NOMO-1 treated with DMSO at 0.1 percent for 48 hours (cell line): Measurements from ENCODE around the gene SLC25A26.

Source experiments
- DNase-seq: peaks from one replicate; lab custom pipeline; 2025; ENCODE audit not compliant: unreplicated experiment; lab: John Stamatoyannopoulos, UW

SLC25A26 gene

DNA sequence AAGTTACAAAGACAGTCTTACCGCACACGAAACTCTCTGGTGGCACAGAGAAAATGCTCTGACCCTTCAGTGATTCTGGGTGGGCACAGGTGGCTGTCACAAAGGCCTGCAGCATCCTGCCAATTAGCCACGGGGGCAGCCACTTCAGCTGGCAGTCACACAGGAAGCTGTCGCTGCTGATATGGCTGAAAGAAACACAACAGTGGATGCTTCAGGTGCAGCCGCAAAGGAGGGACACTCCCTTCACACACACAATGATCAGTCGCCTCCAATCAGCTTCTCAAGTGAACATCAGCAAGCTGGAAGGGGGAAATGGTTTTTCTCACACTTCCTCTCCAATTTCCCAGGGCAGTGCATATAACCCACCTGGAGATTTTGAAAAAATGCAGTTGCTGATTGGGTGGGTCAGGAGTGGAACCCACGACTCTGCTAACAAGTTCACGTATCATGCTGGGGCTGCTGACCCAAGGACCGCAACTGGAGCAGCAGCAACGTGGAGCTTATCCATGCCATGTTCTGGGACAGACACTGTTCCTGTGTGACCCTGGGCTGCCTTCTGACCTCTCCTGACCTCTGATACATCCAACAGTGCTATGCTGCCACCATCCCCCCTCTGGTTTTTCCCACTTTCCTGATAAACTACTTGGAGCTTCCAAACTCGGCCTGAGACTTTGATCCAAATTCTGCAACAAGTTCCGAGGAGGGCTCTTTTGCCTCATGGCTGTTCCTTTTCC, 173.4 kb downstream of the SLC25A26 start:
- no peak for DNase-seq

- no peak for DNase-seq
Observed at GRCh38 chr3:66394753-66395249, 174.0 kb downstream of the SLC25A26 start.

- DNase-seq, result no peak
Observed at GRCh38 chr3:66395635-66396034, 174.8 kb downstream of the SLC25A26 start.

GRCh38 chr3:66396161-66396760, 175.5 kb downstream of the SLC25A26 start:
- DNase-seq, result no peak

DNA sequence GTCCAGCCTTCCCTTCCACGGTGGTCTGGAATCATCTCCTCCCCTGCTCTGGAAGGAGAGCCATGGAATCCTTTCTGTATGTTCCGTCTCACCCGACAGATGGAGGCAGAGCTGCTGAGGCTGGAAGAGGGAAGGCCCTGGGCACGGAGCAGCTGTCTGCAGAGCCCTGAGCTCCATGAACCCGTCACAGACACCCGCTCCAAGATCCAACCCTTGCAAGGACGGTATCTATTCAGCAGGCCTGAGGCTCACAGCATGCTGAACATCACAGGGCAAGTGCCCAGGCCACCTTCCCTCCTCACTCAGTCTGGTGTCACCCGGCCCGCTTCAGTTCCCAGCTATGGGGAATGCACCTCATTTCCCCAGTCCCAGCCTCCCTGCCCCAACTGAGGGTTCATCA, 176.1 kb downstream of the SLC25A26 start:
- no peak for DNase-seq

- peak; percentile 70 for DNase-seq
Observed at GRCh38 chr3:66397745-66398144, 176.9 kb downstream of the SLC25A26 start.

DNA sequence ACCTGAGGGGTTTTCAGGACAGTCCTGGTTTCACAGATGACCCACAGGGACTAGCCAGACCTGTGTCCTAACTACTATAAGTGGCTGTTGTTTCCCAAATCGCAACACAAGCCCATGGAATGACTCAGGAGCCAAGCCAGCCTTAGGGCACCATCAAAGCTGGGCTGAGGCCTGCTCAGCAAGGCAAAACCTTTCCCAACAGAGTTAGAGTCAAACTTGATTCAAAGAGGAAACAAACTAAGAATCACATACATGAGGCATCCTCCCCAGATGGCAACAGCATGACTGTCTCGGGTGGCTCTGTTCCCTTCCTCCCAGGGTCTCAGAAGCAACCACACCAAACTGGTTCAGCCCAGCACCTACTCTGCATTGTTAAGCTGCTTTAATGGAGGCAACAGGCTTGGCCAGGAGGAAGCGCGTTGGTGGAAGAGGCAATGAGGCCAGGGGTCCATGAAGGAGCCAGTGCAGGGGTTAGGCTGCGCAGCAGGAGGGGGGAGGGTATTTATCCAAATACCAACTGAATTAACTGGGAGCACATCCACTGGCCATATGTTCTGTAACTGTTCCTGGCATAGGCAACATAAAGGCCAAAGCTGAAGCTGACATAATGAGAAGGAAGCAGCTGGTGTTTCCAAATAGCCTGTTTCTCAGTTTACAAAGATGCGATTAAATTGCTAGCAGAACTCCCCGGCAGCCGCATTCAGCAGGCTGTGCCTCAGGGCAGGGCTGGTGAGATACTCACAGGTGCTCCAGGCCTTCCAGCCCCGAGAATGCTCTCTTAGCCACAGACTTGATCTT, 177.6 kb downstream of the SLC25A26 start:
- no peak for DNase-seq

DNA sequence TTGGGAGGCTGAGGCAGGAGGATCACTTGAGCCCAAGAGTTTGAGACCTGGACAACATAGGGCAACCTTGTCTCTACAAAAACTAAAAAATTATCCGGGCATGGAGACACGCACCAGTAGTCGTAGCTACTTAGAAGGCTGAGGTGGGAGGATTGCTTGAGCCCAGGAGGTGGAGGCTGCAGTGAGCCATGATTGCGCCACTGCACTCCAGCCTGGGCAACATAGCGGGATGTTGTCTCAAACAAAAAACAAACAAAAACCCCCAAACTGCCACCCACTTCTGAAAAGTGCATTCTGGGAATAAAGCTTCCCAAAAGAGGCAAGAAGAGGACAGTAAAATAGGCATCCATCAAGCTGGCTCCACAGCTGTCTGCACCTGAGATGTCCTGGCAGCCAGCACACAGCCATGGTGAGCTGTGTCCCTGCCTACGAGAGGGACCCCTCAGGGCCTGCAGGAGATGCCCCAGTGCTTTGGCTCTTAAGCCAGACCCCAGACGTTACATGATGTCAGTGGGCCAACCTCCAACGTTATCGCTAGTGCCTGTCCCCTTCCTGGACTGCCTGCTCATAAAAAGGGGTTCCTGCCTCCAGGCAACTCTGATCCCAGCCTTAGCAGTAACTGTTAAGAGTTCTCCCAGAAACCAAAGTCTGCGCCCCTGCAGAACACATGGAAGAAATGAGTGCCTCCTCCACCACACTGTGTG, 178.9 kb downstream of the SLC25A26 start:
- no peak for DNase-seq

GRCh38 chr3:66400411-66401156, 179.8 kb downstream of the SLC25A26 start:
- no peak for DNase-seq

DNA sequence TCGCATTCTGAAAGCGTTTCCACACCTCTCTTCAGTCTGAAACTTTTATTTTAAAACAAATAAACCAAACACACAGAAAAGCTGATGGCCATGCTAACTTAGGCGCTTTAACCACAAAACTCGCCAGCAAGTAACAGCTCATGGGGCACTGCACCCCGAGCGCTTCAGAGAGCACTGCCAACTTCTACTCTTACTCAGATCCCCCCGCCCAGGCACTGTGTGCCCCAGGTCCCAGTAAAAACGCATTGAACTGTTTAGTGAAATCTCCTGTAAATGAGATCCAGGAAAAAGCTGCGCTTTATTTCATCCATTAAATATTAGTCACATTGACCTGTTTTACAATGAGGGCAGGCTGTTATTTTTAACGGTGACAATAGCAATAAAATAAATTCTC, 180.4 kb downstream of the SLC25A26 start:
- no peak for DNase-seq

- DNase-seq, result no peak
Observed at GRCh38 chr3:66401675-66402491, 181.1 kb downstream of the SLC25A26 start.

GRCh38 chr3:66402596-66403290, 181.9 kb downstream of the SLC25A26 start:
- DNase-seq, result no peak

DNA sequence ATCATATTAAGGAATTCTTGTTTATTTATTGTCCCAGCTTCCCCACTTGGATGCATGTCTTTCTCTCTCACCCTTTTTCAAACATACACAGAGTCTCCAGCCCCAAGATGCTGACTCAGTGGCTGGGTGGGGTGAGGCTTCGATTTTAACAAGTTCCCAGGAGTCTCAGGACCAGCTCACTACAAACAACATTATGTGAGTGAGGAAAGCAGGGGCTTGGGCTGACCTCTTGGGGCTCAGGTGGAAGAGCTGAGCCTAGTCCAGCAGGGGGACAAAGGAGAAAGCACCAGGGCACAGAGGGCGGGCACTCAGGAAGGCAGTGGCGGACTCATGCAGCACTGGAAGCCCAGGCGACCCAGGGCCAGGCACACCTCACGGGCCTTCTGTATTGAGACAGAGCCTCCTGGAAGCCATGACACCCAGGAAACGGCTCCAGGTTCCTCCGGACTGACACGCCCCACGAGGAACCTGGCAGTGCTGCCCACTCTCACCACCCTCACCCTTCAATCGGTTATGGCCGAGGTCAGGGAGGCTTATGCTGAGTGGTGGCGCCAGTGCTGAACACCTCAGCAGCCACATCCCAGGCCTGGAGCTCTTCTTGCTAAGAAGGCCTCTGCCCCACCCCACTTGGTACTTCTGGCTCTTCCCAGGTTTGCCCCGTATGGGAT, 182.7 kb downstream of the SLC25A26 start:
- no peak for DNase-seq

- DNase-seq, result no peak
Observed at GRCh38 chr3:66404197-66404596, 183.4 kb downstream of the SLC25A26 start.

DNA sequence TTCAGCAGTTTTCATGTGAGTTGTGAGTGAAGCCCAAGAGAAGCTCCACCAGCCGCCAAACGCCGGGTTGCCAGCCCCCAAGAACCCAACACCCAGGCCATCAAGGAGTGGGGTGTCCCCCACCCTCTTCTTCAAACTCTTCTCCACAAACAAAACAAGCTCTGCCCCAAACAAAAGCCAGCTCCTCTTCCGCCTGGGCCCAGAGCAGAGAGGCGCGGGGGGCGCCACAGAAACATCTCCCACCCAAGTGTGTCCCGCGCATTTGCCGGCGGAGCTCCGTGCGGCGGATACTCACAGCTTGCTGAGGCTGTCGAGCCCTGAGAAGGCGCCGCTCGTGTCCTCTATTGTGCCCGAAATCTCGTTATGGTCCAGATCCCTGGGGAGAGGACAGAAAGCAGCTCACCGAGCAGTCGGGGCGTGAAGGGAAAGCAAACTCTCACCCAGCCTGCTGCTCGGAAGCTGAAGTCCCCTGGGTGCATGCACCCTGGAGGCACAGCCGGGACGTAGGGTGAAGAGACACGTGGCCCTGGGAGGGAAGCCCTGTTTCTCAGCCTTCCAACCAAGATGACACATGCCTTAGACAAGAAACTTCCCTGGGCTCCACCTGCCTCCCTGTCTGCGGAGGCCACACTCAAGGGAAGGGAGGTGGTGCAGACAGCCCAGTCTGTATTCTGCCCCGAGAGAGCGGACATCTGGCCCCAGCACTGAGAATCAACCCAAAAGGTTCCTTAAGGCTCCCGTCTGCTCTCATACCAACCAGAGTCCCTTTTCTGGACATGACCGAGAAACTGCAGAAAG, 184.3 kb downstream of the SLC25A26 start:
- DNase-seq, result no peak

DNA sequence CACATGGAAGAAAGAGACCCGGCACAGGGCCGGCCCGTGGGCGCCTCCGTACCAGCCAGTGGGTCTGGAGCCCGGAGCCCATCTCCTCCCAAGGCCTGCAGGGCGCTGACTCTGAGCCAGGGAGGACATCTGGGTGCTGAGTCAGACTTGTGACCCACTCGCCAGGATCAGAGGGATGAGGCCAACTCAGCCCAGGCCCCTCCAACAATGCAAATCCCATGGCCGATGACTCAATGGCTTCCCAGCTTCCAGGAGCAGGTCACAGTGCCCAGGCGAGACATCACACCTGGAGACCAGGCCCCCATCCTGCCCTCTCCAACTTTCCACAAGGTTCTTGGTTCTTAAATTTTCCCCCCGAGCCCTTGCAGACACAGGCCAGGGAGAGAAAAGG, 184.9 kb downstream of the SLC25A26 start:
- DNase-seq, result no peak

- no peak for DNase-seq
Observed at GRCh38 chr3:66406163-66406562, 185.4 kb downstream of the SLC25A26 start.
